ENCODE results near the gene FAM20C. TPM values are rescaled to one million over a fixed set of nuclear protein-coding genes. Genes with fewer than 3 reads are reported as not detected.
"Not testable (repeated sequence)": the region's sequence is repeated elsewhere in the genome, so short reads cannot be mapped to it uniquely, and the experiment has no call there.

FAM20C gene
- total RNA-seq, 1 donor: 16.8 TPM

GRCh38 chr7:197413-198335 lies 5.3 kb downstream of the FAM20C start:
- TF ChIP-seq, protein P1, sequence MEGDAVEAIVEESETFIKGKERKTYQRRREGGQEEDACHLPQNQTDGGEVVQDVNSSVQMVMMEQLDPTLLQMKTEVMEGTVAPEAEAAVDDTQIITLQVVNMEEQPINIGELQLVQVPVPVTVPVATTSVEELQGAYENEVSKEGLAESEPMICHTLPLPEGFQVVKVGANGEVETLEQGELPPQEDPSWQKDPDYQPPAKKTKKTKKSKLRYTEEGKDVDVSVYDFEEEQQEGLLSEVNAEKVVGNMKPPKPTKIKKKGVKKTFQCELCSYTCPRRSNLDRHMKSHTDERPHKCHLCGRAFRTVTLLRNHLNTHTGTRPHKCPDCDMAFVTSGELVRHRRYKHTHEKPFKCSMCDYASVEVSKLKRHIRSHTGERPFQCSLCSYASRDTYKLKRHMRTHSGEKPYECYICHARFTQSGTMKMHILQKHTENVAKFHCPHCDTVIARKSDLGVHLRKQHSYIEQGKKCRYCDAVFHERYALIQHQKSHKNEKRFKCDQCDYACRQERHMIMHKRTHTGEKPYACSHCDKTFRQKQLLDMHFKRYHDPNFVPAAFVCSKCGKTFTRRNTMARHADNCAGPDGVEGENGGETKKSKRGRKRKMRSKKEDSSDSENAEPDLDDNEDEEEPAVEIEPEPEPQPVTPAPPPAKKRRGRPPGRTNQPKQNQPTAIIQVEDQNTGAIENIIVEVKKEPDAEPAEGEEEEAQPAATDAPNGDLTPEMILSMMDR (IDR thresholded peaks at IDR 0.05; ENCODE audit: insufficient read depth, low read depth, low read length): no peak
- no peak for DNase-seq (ENCODE audit: low read depth)
- H3K4me3 ChIP-seq (ENCODE audit: low read depth, low read length): no peak overlapping the region

DNA sequence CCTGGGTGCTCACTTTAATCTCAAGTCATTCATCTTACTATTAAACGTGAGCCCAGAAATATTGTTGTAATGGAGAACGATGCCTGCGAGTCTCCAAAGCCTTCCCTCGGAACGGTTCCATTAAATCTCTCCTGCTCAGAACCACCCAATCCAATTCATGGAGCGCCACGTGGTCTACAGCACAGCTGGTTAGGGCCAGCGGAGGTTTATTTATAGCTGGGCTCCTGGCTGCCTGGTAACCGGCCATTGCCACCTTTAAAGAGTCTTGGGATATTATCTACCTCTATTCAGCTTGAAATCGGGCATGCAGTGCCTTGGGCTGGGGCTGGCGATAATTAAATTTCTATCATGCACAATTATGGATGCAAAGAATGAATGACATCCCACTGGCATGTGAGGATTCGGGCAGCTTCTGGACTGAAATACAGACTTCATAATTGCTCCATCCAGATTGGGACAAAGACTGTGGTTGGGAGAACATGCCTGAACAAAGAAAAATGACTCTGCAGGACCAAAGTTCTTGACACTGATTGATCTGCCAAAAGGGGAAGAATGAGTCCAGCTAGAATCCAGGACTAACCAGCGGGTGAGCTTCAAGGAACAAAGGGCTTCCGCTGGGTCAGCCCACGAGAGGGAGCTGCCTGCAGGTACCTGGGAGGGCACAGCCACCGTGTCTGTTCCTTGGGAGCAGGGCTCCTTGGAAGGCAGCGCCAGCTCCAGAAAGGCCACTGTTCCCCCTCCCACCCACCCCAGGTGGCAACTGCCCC lies 7.3 kb downstream of the FAM20C start:
- TF ChIP-seq, protein P1 (IDR thresholded peaks at IDR 0.05; ENCODE audit: insufficient read depth, low read depth, low read length): no peak
- no peak for DNase-seq (ENCODE audit: low read depth)
- H3K4me3 ChIP-seq (ENCODE audit: low read depth, low read length): no peak overlapping the region

DNA sequence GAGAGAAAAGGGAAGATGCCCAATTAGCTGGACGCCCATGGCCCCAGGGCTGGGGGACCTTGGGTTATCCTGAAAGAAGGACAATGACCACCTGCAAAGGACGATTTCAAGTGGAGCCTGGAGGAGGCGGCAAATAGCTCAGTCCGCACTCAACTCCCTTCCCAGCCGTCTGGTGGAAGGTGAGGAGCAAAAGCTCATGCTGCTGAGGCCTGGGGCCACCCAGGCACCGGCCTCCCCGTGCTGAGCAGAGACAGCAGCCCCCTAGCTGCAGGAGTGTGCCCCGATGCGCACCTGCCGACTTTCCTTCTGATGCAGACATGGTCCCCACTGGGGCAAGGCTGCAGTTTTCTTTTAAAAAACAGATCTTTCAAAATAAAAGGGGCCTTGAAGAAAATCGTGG lies 7.9 kb downstream of the FAM20C start:
- no peak for DNase-seq (ENCODE audit: low read depth)
- H3K4me3 ChIP-seq (ENCODE audit: low read depth, low read length): no peak overlapping the region
- TF ChIP-seq, protein P1 (IDR thresholded peaks at IDR 0.05; ENCODE audit: insufficient read depth, low read depth, low read length): peak; percentile 24

DNA sequence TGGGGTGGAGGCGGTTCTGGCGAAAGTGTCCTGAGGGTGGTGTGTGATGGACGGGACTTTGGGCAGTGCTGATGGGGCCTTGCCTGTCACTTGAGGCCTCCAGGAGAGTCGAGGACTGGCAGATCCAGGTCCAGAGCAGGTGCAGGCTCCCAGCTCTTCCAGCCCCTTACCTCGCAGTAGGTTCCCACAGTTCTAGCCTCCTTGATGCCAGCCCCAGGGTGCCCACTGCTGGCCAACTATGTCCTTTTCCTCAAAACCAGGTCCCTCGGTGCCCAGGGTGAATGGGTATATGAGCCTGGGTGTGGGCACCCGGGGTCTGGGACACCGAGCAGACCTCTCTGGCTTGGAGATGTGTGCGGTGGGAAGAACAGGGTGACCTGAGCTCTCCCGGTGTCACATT lies 8.3 kb downstream of the FAM20C start:
- H3K4me3 ChIP-seq (ENCODE audit: low read depth, low read length): no peak overlapping the region
- TF ChIP-seq, protein P1 (IDR thresholded peaks at IDR 0.05; ENCODE audit: insufficient read depth, low read depth, low read length): no peak

GRCh38 chr7:204326-204725 lies 12.0 kb downstream of the FAM20C start:
- TF ChIP-seq, protein P1 (IDR thresholded peaks at IDR 0.05; ENCODE audit: insufficient read depth, low read depth, low read length): no peak
- no peak for DNase-seq (ENCODE audit: low read depth)
- no peak overlapping the region for H3K4me3 ChIP-seq (ENCODE audit: low read depth, low read length)

More for the DNA sequence above, 8.3 kb downstream of the FAM20C start:
- DNase-seq (ENCODE audit: low read depth): no peak

DNA sequence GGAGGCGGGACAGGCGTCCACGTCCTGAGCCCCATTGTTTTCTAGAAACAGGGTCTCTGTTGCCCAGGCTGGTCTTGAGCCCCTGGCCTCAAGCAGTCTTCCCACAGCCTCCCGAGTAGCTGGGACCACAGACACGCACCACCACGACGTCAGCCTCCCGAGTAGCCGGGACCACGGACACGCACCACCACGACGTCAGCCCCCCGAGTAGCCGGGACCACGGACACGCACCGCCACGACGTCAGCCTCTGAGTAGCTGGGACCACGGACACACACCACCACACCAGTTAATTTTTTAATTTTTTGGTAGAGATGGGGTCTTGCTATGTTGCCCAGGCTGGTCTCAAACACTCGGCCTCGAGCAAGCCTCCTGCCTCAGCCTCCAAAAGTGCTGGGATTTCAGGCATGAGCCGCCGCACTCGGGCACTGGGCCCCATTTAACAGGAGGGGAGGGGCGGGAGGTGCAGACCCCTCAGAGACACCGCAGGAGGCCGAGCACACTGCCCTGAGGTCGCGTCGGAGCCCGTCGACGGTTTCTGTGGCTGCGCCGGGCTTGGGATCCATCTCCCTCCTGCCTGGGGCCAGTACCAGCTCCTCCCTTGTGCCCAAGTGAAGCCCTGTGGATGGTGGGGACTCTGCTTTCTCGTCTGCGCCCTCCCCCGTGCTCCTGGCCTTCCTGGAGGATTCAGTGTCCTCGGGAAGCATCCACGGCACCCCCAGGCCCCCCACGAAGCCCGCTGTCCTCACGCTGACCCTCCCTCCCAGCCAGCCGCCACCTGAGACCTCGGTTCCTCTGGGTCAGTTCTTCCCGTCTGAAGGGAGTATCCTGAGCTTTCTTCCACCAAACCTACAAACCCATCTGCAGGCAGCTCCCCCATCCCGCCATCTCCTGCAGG lies 13.0 kb downstream of the FAM20C start:
- H3K4me3 ChIP-seq (ENCODE audit: low read depth, low read length): no peak overlapping the region
- TF ChIP-seq, protein P1 (IDR thresholded peaks at IDR 0.05; ENCODE audit: insufficient read depth, low read depth, low read length): no peak
- DNase-seq (ENCODE audit: low read depth): no peak

DNA sequence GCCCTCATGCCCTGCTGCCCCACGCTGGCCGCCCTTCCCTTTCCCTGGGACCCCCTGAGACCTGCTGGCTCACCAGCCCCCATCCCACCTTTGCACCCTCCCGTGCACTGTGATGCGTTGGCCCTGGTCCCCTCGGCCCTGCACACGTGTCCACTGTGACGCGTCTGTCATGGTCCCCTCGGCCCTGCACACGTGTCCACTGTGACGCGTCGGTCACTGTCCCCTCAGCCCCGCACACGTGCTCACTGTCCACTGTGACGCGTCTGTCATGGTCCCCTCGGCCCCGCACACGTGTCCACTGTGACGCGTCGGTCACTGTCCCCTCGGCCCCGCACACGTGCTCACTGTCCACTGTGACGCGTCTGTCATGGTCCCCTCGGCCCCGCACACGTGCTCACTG lies 14.0 kb downstream of the FAM20C start:
- not testable (repeated sequence) for H3K4me3 ChIP-seq (ENCODE audit: low read depth, low read length); DNase-seq (ENCODE audit: low read depth)
